NB4 (cell line): ENCODE data around the gene SBNO2.

Experiments used
- CTCF ChIP-seq: IDR thresholded peaks from one replicate; pipeline ENCODE4 v1.5.1; 2012; ENCODE audit warnings: low read depth, low read length
- POLR2A ChIP-seq: IDR thresholded peaks from 2 replicates; pipeline ENCODE4 v1.6.1; 2011; ENCODE audit warnings: mild to moderate bottlenecking; ENCODE audit not compliant: insufficient read length; ENCODE audit errors: extremely low read depth
- TF ChIP-seq, protein P1 (sequence below): IDR thresholded peaks from 2 replicates; pipeline ENCODE4 v1.6.1; 2011; ENCODE audit warnings: low read depth, low read length

DNA sequence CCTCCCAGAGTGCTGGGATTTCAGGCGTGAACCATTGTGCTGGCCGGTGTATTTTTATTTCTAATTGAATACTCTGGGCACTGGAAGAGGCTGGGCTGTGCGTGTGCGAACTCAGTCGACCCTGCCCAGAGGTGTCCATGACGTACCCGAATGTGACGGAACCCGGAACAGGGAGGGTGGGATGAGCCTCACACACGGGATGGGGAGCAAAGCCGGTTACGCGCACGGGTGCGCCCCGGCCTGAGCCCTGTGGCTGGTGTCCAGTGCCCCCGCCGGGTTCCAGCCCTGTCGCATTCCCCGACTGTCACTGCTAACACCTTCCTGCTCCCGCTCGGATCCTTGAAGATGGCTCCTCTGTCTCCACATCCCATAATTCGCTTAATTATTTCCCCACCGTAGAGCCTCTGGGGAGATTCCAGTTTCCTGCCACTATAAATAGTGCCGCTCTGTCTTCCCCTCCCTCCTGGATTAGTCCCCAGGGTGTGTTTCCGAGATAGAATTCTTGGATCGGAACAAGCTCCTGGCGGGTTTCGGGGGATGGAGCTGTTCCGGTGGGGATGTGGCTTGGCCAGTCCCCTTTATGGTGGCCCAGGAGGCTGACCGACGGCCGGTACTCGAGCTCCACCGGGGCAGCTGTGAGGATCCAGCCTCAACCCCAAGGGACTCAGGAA is 22.0 kb downstream of the SBNO2 start:
- TF ChIP-seq, protein P1, sequence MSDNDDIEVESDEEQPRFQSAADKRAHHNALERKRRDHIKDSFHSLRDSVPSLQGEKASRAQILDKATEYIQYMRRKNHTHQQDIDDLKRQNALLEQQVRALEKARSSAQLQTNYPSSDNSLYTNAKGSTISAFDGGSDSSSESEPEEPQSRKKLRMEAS = no peak
- TF ChIP-seq CTCF (no peak), POLR2A (no peak)
